Activated CD8-positive, alpha-beta memory T cell treated with anti-CD3 and anti-CD28 coated beads, Interleukin-2, amount 50 U/mL, for 1 hour (primary cell): ENCODE measurements around the gene MYL7.
"Not testable (repeated sequence)": the region's sequence is repeated elsewhere in the genome, so short reads cannot be mapped to it uniquely, and the experiment has no call there.

Experiments used
- DNase-seq: peaks from one replicate; pipeline ENCODE4 v3.0.0-alpha.2; 2020; ENCODE audit errors: extremely low read depth

The MYL7 gene

GRCh38 chr7:44171901-44172300, 30.8 kb upstream of the MYL7 start:
- DNase-seq: not testable (repeated sequence)

- no peak for DNase-seq
These were observed 26.8 kb upstream of the MYL7 start for GRCh38 chr7:44167920-44168319.

GRCh38 chr7:44163591-44163990, 22.5 kb upstream of the MYL7 start:
- no peak for DNase-seq

DNA sequence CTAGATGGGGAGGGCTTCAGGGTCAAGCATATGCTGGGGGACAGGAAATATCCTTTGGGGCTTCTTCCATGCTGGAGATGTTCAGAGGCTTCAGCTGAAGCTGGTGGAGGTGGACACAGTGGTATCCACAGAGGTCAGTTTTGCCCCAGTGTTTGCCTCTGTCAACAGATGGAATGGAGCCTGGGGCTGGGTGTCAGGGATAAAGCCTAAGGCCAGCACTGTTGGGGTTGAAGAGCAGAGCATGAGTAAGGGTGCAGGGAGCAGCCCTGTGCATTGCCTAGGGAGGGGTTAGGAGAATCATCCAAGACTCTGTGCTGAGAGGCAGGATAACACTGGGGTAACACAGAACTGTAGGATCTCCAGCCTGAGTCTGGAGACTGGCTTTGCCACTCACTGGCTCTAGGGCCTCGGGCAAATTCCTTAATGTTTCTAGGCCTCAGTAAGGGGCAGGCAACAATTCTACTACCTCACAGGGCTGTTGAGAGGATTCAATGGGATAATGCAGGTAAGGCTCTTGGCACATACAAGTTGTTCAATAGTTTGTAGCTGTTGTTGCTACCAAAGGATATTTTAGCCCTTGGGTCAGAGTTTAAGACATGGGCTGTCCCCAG, 21.8 kb upstream of the MYL7 start:
- no peak for DNase-seq

GRCh38 chr7:44162179-44162578, 21.0 kb upstream of the MYL7 start:
- no peak for DNase-seq

- DNase-seq: no peak
These were observed 20.2 kb upstream of the MYL7 start for GRCh38 chr7:44161371-44161770.

DNA sequence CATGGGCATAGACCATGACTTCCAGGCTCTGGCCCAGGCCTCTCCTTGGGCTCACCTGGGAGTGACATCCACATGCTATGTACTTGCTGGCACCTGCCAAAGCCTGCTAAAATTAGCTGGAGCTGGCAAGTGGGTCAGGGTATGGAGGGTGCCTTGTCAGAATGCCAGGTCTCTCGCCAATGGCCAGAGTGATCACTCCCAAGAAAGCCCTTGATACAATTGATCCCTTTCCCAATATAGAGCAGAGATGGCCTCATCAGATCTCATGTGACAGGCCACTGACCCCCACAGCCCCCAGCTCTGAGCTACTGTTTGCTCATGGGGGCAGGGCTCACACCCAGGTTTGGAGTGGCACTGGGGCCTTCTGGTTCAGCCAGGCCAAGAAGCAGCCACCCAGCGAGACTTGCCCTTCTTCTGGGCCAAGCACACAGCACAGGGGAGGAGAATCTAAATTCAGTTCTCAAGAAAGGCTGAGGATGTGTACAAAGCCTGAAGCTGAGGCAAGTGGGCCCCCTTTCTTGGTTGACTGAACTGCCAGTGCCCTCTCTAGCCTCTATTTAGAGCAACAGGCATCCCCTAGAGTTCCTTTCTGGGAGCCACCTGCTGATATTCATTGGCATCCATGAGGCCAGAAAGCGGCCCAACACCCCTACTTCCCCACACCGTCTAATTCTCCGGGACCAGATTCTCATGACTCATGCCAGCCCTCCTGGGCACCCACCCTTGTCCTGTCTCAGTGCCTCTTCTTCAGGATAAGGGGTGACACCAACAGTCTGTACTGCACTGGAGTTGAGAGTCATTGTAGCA, 18.9 kb upstream of the MYL7 start:
- DNase-seq: no peak

DNA sequence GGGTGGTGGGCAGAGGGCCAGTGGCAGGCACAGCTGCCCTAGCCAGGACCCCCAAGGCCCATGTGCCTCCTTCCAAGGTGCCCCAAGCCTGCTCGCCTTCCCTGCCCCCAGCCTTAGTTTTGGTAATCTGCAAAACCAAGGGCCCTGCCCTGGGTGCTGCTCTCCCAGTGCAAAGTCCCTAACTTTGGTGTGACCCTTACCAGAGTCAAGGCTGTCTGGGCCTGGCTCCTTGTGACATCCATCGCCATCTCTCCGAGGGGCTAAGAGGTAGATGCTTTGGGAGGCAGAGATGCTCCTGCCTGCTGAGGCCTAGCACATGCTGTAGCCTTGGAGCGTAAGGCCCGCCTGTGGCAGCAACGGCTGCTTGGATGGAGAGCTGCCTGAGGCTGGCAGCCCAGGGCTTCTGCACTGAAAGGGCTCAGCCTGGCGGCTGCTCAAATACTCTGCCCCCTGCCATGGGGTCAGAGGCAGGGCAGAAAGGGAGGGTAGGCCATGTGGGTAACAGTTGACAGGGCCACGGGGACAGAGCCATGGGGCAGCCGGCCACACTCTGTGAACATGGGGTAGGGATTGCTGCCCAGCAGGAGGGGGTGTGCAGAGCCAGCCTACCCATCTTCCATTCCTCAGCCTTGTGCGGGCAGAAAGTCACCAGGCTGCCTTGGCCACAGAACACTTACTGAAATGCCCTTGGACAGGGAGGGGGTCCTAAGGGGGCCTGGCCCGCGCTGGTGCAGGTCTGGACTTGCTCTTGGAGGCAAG, 17.9 kb upstream of the MYL7 start:
- DNase-seq: no peak

- DNase-seq: no peak
These were observed 17.2 kb upstream of the MYL7 start for GRCh38 chr7:44158096-44158872.

- DNase-seq: no peak
These were observed 16.3 kb upstream of the MYL7 start for GRCh38 chr7:44157116-44158080.

- DNase-seq: no peak
These were observed 15.4 kb upstream of the MYL7 start for GRCh38 chr7:44156453-44157010.

DNA sequence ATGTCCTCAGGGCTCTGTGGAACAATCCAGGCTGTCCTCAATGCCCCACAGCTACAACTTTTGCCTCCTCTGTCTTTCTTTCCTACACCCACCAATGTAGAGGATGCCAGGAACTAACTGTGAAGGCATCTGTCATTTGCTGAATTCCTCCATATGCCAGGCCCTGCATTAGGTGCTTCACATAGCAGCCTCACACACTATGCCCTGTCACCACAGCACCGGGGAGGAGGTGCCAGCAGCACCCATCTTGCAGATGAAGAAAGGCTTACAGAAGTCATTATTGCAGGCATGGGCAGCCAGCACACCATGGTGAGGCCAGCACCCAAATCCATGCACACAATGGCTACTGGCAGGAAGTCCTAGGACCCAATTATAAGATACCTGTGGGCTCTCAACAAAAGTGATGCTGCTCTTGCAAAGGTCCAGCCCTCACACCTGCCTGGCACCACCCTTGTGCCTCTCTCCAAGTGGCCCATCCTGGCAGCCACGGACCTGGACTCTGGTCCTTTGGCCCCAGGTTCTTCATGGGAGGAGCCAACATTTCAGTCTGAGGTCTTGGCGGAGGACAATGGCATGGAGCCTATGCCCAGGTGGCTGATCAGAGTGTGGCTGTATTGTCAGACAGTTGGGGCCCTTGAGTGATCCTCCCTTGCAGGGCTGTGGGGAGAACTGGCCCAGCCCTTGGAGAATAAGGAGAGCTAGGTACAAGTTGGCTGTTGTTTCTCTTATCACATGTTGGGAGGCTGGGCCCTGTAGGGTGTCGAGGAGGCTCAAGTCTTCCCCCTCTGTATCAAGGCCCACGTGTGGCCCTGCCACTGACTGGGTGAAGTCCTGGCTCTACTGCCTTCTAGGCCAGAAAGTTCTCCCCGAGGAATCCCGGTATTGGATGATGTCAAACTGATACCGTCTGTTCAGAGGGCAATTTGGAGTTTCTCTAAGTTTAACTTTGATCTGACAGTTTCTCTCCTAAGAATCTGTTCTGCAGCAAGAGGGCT, 14.4 kb upstream of the MYL7 start:
- no peak for DNase-seq

GRCh38 chr7:44154703-44155102, 13.6 kb upstream of the MYL7 start:
- no peak for DNase-seq

- no peak for DNase-seq
These were observed 12.8 kb upstream of the MYL7 start for GRCh38 chr7:44153948-44154335.

DNA sequence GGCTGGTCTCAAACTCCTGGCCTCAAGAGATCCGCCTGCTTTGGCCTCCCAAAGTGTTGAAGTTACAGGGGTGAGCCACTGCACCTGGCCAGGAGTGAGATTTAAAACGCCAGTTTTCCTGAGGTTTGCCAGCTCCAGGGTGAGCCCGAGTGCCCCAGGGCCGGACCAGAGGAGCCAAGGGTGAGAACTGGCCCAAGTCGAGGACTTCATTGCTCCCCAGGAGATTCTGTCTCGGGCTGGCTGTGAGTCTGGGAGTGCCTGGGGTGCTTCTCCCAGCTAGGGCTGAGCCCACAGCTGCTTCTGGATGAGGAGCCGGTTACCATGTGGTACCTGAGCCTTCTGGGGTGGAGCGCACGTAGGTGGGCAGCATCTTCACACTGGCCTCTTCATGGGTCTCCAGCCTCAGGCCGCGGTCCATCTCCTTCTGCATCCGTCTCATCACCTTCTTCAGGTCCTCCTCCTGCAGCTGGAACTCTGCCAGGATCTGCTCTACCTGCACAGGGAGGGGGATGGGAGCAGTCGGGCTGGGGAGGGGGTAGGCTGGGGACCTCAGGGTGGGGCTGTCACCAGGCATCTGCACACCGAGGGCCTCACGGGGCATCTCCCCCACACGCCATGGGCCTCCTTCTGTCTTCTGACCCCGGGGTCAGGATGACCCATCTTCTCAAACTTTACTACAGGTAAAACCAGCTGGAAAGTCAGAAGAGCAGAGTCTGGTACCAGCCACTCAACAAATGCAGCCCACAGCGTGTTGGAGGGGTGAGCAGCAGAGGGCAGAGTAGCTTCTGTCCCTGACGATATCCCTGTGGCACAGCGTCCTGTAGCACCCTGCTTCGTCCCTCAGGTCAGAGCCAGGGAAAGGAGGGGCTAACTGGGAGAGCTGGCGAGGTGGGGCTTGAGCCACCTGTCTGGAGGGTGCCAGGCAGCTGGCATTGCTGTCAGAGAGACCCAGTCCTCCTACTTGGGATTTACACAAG, 12.1 kb upstream of the MYL7 start:
- no peak for DNase-seq

GRCh38 chr7:44151956-44152355, 10.8 kb upstream of the MYL7 start:
- no peak for DNase-seq

- no peak for DNase-seq
These were observed 10.1 kb upstream of the MYL7 start for GRCh38 chr7:44150966-44151941.
